ENCODE measurements around the gene BCL2.
"Not testable (repeated sequence)": the region's sequence is repeated elsewhere in the genome, so short reads cannot be mapped to it uniquely, and the experiment has no call there.

The BCL2 gene

GRCh38 chr18:63234432-63234831 lies 85.1 kb downstream of the BCL2 start:
- DNase-seq (ENCODE audit: low read depth) = no peak

GRCh38 chr18:63233334-63233733 lies 86.2 kb downstream of the BCL2 start:
- no peak for DNase-seq (ENCODE audit: low read depth)

- no peak for DNase-seq (ENCODE audit: low read depth)
These were observed 86.7 kb downstream of the BCL2 start for GRCh38 chr18:63232826-63233225.

- no peak for DNase-seq (ENCODE audit: low read depth)
These were observed 89.6 kb downstream of the BCL2 start for GRCh38 chr18:63229971-63230370.

- no peak for DNase-seq (ENCODE audit: low read depth)
These were observed 94.1 kb downstream of the BCL2 start for GRCh38 chr18:63225434-63225833.

- DNase-seq (ENCODE audit: low read depth) = no peak
These were observed 94.9 kb downstream of the BCL2 start for GRCh38 chr18:63224630-63225029.

GRCh38 chr18:63223837-63224236 lies 95.7 kb downstream of the BCL2 start:
- DNase-seq (ENCODE audit: low read depth) = no peak

- DNase-seq (ENCODE audit: low read depth) = no peak
These were observed 98.7 kb downstream of the BCL2 start for GRCh38 chr18:63220903-63221302.

GRCh38 chr18:63218472-63218871 lies 101.1 kb downstream of the BCL2 start:
- no peak for DNase-seq (ENCODE audit: low read depth)

- DNase-seq (ENCODE audit: low read depth) = no peak
These were observed 102.9 kb downstream of the BCL2 start for GRCh38 chr18:63216516-63217311.

GRCh38 chr18:63213936-63214671 lies 105.5 kb downstream of the BCL2 start:
- no peak for DNase-seq (ENCODE audit: low read depth)

- DNase-seq (ENCODE audit: low read depth) = peak; percentile 3
These were observed 106.2 kb downstream of the BCL2 start for GRCh38 chr18:63213331-63213900.

- DNase-seq (ENCODE audit: low read depth) = no peak
These were observed 109.0 kb downstream of the BCL2 start for GRCh38 chr18:63210521-63210920.

GRCh38 chr18:63208676-63209075 lies 110.9 kb downstream of the BCL2 start:
- DNase-seq (ENCODE audit: low read depth) = no peak

GRCh38 chr18:63207835-63208234 lies 111.7 kb downstream of the BCL2 start:
- DNase-seq (ENCODE audit: low read depth) = no peak

GRCh38 chr18:63207143-63207790 lies 112.3 kb downstream of the BCL2 start:
- DNase-seq (ENCODE audit: low read depth) = peak; percentile 4

GRCh38 chr18:63206433-63207142 lies 113.0 kb downstream of the BCL2 start:
- DNase-seq (ENCODE audit: low read depth) = no peak

- DNase-seq (ENCODE audit: low read depth) = no peak
These were observed 113.7 kb downstream of the BCL2 start for GRCh38 chr18:63205791-63206252.

- DNase-seq (ENCODE audit: low read depth) = no peak
These were observed 116.1 kb downstream of the BCL2 start for GRCh38 chr18:63203497-63203896.

- DNase-seq (ENCODE audit: low read depth) = no peak
These were observed 116.7 kb downstream of the BCL2 start for GRCh38 chr18:63202828-63203227.

GRCh38 chr18:63201456-63201855 lies 118.1 kb downstream of the BCL2 start:
- not testable (repeated sequence) for DNase-seq (ENCODE audit: low read depth)

- DNase-seq (ENCODE audit: low read depth) = no peak
These were observed 119.8 kb downstream of the BCL2 start for GRCh38 chr18:63199743-63200241.
